Testis (tissue), 3 donors: Measurements from ENCODE around the gene ZFYVE27. TPM values are rescaled to one million over a fixed set of nuclear protein-coding genes. Genes with fewer than 3 reads are reported as not detected.

Experiments used
- DNase-seq: peaks from one replicate; pipeline ENCODE4 v3.0.0-alpha.2; 2019
- H3K27ac ChIP-seq, 2 donors: fragments of 200-600 bp; sonication (generic); one replicate each; pipeline ENCODE4 v1.5.1; 2019
- H3K27me3 ChIP-seq: fragments of 200-600 bp; sonication (generic); one replicate; pipeline ENCODE4 v1.5.1; 2019
- H3K36me3 ChIP-seq: fragments of 200-600 bp; sonication (generic); one replicate; pipeline ENCODE4 v1.5.1; 2017; ENCODE audit warnings: low read depth; ENCODE audit errors: missing control alignments
- H3K4me1 ChIP-seq: fragments of 200-600 bp; sonication (generic); one replicate; pipeline ENCODE4 v1.5.1; 2019
- H3K4me3 ChIP-seq, 2 donors: fragments of 200-600 bp; sonication (generic); one replicate each; pipeline ENCODE4 v1.5.1; 2017 to 2019
- H3K9me3 ChIP-seq: fragments of 200-600 bp; sonication (generic); one replicate; pipeline ENCODE4 v1.5.1; 2017
- POLR2A ChIP-seq: fragments of 450-650 bp; IDR thresholded peaks from one replicate; pipeline ENCODE4 v1.6.1; 2017; ENCODE audit warnings: antibody characterized with exemption, mild to moderate bottlenecking, moderate library complexity
- WGBS, 2 donors: methylation state at CpG; one replicate each; pipeline ENCODE4 v1.1.5; 2018; 5-methylcytosine and 5-hydroxymethylcytosine counted together
- intact Hi-C: fragments of 100-400 bp; cut with DNase I; formaldehyde crosslinking; loops from one replicate; pipeline ENCODE4 v1.15.1; 2023; ENCODE audit warnings: low total_unique reads
- polyA plus RNA-seq: library from polyadenylated mRNA; stranded (reverse); fragments of 350-450 nt; fragmentation: Illumina TruSeq; extraction: RNeasy Lipid Tissue Mini Kit (QIAGEN cat#74804); gene quantifications from one replicate; pipeline ENCODE4 v1.2.3, GENCODE V29; 2014; ENCODE audit warnings: low read depth, low replicate concordance; ENCODE audit not compliant: insufficient read depth
- total RNA-seq, 2 donors: library from RNA; depleted of rRNA; stranded (reverse); fragments of >200 nt; gene quantifications; one replicate each; pipeline ENCODE4 v1.2.3, GENCODE V29; 2016
- TF ChIP-seq, protein P1 (sequence below), 3 experiments: fragments of 450-650 bp in 2 of 3; fragments of 200-600 bp in 1 of 3; sonication (generic) in 1 of 3; IDR thresholded peaks; one replicate each; pipeline ENCODE4 v1.5.1; 2016 to 2019; ENCODE audit warnings: antibody characterized with exemption in 3 of 3, mild to moderate bottlenecking in 2 of 3, moderate library complexity in 1 of 3

Gene ZFYVE27
- total and polyA plus RNA-seq, 3 donors from 2014 or later, result 38.4 to 66.4 (median 64.8) TPM

- H3K4me1 ChIP-seq, result no peaks in the 10 kb centered on the region
- TF ChIP-seq, protein P1, sequence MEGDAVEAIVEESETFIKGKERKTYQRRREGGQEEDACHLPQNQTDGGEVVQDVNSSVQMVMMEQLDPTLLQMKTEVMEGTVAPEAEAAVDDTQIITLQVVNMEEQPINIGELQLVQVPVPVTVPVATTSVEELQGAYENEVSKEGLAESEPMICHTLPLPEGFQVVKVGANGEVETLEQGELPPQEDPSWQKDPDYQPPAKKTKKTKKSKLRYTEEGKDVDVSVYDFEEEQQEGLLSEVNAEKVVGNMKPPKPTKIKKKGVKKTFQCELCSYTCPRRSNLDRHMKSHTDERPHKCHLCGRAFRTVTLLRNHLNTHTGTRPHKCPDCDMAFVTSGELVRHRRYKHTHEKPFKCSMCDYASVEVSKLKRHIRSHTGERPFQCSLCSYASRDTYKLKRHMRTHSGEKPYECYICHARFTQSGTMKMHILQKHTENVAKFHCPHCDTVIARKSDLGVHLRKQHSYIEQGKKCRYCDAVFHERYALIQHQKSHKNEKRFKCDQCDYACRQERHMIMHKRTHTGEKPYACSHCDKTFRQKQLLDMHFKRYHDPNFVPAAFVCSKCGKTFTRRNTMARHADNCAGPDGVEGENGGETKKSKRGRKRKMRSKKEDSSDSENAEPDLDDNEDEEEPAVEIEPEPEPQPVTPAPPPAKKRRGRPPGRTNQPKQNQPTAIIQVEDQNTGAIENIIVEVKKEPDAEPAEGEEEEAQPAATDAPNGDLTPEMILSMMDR (IDR thresholded peaks at IDR 0.05), result peak; percentile 59 to 75 (median 65)
- no peak for TF ChIP-seq POLR2A
- H3K27me3 ChIP-seq, result no peaks in the 10 kb centered on the region
- whole genome bisulfite sequencing, 2 donors, result 47 to 61% methylated on average over 11 to 12 of the region's 12 CpGs
- intact Hi-C loops, result no loop called here
- no peaks in the 10 kb centered on the region for H3K9me3 ChIP-seq
- DNase-seq, result peak; percentile 70
- no peaks in the 10 kb centered on the region for H3K36me3 ChIP-seq
- no peak overlapping the region for H3K27ac ChIP-seq
- H3K4me3 ChIP-seq, result no peak overlapping the region
Measured at GRCh38 chr10:97701438-97702069, 35.4 kb upstream of the ZFYVE27 start.

DNA sequence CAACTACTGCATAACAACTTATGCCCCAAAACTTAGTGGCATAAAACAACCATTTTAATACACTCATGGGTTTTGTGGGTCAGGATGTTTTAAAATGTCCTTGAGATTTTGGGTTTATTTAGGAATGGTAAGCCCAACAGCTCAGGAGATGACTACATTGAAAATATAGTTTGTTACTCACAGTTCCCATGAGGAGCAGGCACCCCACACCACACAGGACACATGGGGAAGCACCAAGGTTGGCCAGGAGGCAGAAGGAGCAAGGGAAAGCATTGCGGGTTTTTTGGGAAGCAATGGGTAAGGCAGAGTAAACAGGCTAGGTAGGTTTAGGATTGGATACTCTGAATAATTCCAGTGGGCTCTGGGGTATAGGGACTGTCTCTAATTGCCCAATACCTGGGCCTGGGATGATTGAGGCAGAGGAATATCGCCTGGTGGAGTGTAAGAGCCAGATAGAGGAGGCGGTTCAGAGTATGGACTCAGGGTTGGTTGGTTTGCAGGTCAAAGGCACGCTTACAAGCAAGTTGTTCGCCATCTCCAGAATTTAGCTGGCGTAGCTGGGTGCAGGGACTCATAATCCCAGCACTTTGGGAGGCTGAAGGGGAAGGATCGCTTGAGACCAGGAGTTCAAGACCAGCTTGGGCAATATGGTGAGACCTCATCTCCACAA lies 33.4 kb upstream of the ZFYVE27 start:
- no peaks in the 10 kb centered on the region for H3K4me1 ChIP-seq
- H3K9me3 ChIP-seq, result no peaks in the 10 kb centered on the region
- DNase-seq, result no peak
- intact Hi-C loops, result no loop called here
- no peak overlapping the region for H3K4me3 ChIP-seq
- H3K36me3 ChIP-seq, result no peaks in the 10 kb centered on the region
- no peaks in the 10 kb centered on the region for H3K27me3 ChIP-seq
- no peak for TF ChIP-seq POLR2A
- TF ChIP-seq, protein P1 (IDR thresholded peaks at IDR 0.05), result no peak
- WGBS, 2 donors, result 82 to 98% methylated on average over 7 of the region's 7 CpGs
- H3K27ac ChIP-seq, result no peak overlapping the region

- Histone ChIP-seq H3K27me3 (no peaks in the 10 kb centered on the region), H3K4me3 (no peak overlapping the region), H3K4me1 (no peaks in the 10 kb centered on the region), H3K36me3 (no peaks in the 10 kb centered on the region), H3K9me3 (no peaks in the 10 kb centered on the region), H3K27ac (no peak overlapping the region)
- DNase-seq, result no peak
- 72 to 76% methylated on average over 1 of the region's 1 CpG for WGBS, 2 donors
- TF ChIP-seq, protein P1 (IDR thresholded peaks at IDR 0.05), result no peak
- TF ChIP-seq POLR2A, result no peak
- intact Hi-C loops, result no loop called here
Measured at GRCh38 chr10:97704341-97704740, 32.6 kb upstream of the ZFYVE27 start.

DNA sequence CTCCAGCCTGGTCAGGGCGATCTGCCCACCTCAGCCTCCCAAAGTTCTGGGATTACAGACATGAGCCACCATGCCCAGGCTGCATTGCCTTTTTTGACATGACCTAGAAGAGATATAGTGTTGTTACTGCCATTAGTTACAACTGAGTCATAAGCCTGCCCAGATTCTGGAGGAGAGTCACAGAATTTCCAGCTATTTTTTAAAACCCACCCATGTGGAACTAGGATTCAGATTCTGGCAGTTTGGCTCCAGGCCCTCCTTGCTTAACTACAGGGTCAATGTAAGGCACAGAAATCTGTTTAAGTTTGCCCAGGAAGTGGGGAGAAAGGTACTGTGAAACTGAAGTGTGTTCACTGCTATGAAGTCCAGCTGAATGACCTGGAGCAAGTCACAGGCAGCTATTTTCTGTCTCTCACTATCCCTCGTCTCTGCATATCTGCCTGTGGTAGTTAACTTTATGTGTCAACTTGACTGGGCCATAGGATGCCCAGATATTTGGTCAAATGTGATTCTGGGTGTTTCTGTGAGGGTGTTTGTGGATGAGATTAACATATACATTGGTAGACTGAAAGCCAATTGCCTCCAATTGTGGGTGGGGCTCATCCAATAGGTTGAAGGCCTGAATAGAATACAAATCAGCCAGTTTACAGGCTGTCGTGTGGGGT lies 31.8 kb upstream of the ZFYVE27 start:
- no peak for DNase-seq
- H3K4me3 ChIP-seq, result no peak overlapping the region
- TF ChIP-seq POLR2A, result no peak
- TF ChIP-seq, protein P1 (IDR thresholded peaks at IDR 0.05), result no peak
- H3K9me3 ChIP-seq, result no peaks in the 10 kb centered on the region
- no peaks in the 10 kb centered on the region for H3K4me1 ChIP-seq
- no peaks in the 10 kb centered on the region for H3K36me3 ChIP-seq
- WGBS, 2 donors, result 94 to 98% methylated on average over 3 of the region's 3 CpGs
- no peaks in the 10 kb centered on the region for H3K27me3 ChIP-seq
- no peak overlapping the region for H3K27ac ChIP-seq
- intact Hi-C loops, result no loop called here
